GM18520 (cell line): ENCODE data around the gene AUTS2.

Experiments
- ATAC-seq: cut with Tn5 transposase; IDR thresholded peaks from one replicate; pipeline ENCODE4 v1.9.1; 2021; ENCODE audit not compliant: unreplicated experiment

The AUTS2 gene

DNA sequence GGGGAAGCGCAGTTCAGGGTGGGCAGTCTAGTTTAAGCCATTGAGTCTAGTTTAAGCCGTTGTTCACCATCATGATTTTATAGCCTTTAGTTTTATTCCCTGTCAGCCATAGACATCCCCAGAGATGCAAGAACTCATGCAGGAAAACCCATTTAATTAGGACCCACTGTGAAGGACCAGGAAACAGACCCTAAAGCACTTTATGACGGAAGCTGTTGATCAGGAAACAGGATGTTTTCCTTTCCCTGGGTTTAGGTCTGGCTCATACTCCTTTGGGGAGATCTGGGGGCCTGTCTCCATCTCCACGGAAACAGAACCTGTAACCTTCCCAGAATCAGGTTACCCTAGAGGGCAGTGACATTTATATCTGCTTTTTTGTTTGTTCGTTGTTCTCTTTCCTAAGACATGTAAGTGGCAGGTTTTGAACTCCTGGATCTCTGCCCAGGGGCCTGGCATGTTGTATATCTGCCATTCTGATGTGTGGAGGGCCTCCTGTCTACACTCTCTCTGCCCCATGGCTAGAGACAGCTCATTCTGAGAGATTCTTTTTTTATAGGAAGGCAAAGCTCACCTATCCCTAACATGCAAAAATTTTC lies 876.5 kb downstream of the AUTS2 start:
- ATAC-seq, result no peak

DNA sequence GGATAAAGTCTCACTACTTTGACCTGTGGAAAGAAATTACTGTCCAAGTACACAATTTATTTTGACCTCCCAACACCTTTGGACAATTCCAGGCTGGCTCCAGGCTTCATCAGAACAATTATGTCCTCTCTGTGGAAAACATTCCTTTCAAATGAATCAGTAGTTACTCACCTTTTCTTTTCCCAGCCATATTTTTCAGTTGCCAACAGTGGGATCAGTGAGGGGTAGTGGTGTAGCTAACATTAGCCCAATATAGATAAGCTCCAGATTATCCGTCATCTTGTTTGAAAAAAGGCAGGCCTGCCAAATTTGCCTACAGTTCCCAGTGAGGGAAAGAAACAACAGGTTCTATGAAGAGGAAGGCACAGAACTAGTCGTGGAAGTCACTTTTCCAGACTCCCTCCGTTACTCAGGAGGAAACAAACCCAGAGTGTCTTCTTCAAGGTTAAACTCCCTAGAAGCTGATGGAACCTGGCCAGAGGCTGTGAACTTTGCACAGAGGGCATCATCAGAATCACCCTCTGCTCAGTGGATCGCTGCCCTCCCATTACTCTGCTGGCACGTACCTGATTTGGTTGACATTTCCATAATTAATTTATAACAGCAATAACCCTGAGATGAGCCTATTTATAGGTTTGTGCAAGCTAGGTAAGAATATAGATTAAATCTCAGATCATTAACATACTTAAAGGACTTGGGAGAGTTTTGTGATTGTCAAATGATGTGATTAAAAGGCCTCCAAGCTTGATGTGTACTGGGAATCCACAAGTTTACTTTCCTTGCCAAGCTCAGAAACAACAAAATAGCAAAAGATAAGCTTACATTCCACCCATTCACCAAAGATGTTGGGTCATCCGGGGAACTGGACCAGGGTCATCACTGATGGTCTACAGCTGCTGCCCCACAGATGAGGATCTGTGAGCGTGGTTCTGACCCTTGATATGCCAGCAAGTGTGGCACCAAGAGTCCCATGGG lies 879.0 kb downstream of the AUTS2 start:
- no peak for ATAC-seq

GRCh38 chr7:70479153-70480021 lies 881.1 kb downstream of the AUTS2 start:
- no peak for ATAC-seq

GRCh38 chr7:70480927-70481569 lies 882.8 kb downstream of the AUTS2 start:
- no peak for ATAC-seq

GRCh38 chr7:70481570-70482123 lies 883.4 kb downstream of the AUTS2 start:
- ATAC-seq, result no peak

DNA sequence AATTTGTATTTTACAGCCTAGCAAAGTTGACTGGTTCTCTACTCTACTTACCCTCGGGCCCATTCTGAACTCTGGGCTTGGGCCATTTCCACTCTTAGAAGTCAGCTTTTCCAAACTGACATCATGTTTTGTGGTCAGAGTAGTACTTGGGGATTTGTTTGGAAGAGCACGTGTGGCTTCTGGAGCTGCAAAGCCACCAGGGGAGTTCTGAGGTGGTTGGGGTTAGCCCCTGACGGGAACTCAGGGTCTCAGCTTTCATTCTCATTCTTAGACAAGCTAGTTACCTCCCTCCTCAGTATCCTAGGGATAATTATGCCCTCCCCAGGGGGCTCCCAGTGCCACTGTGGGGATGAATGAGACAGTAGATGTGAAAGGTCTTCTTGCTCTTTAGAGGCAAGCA lies 886.0 kb downstream of the AUTS2 start:
- ATAC-seq, result no peak

GRCh38 chr7:70486977-70487376 lies 888.7 kb downstream of the AUTS2 start:
- ATAC-seq, result no peak

- ATAC-seq, result no peak
Observed at GRCh38 chr7:70487428-70487827, 889.2 kb downstream of the AUTS2 start.

GRCh38 chr7:70487886-70488285 lies 889.6 kb downstream of the AUTS2 start:
- ATAC-seq, result no peak

DNA sequence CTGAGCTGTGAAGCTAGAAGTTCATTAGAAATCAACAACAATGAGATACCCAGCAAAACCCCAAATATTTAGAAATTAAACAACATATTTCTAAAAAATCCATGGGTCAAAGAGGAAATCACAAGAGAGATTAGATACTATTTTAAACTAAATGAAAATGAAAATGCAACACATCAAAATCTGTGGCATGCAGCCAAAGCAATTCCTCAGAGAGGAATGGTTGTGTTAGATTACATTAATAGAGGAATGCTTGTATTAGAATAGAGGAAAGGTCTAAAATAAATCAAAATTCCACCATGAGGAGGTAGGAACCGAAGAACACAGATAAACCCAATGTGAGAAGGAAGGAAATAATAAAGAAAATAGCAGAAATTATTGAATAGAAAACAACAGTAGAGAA lies 891.5 kb downstream of the AUTS2 start:
- no peak for ATAC-seq

DNA sequence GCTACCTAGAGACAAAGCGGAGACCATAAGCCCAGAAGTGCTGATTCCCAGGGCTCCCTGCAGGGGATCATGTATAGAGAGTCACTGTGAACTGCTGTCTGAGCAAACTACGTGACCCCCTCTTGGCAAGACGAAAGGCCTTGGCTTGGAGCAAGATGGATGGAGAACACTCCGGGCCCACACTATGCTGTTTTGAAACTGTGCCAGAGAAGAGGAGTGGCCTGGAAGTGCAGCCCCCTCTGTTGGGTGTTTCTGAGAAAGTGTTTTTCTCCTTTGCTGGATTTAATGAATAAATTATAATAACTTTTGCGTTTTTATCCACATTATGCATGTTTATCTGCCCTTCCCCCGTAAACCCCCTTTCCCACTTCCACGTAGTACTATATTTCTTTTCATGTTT lies 894.4 kb downstream of the AUTS2 start:
- ATAC-seq, result no peak

GRCh38 chr7:70494225-70495032 lies 896.2 kb downstream of the AUTS2 start:
- ATAC-seq, result no peak

GRCh38 chr7:70495033-70495376 lies 896.7 kb downstream of the AUTS2 start:
- no peak for ATAC-seq

DNA sequence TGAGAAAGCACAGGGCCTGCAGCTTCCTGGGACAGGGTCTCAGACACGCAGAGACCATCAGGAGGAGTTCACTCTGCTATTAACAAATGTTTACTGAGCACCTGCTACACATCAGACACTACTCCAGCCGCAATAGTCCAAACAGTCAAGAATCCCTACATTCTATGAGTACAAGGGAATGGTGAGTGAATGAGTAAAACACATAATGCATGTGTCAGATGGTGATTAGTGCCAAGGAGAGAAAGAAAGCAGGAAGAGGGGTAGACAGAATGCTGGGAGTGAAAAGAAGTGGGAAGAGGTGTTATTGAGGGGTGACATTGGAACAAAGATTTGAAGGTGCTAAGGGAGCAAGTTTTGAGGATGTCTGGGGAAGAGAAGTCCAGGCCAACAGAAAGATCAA lies 899.5 kb downstream of the AUTS2 start:
- ATAC-seq, result no peak

DNA sequence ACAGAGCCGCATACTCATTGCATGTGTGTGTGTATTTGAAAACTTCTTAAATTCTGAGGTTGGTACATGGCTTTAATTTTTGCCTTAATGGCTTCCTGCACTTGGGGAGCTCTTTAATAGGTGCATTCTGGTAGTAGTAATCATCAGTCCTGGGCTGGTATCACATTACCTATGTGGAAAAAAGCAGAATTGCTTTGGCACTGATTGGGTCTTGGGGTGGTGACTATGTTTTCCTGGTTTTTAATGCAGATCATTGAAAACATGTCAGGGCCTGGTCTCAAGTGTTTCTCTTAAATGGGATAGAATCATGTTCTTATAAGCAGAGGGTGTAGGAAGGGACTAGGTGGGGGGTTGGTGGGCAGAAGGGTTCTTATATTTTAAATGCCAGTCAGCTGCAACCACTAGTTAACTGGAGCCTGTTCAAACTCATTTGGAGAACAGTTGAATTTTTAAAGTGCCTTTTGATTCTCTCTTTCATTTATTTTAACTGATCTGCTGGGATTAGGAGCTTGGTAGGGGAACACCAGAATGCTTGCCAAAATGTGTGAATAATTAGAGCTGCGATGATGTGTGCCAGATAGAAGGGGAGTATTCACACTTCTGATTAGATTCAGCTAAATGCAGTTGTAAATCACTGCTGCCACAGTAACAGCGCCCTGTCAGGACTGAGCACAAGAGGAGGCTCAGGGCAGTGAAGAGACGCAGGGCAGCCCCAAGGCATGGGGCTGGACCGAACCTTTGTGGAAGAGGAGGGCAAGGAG lies 900.1 kb downstream of the AUTS2 start:
- ATAC-seq, result no peak

DNA sequence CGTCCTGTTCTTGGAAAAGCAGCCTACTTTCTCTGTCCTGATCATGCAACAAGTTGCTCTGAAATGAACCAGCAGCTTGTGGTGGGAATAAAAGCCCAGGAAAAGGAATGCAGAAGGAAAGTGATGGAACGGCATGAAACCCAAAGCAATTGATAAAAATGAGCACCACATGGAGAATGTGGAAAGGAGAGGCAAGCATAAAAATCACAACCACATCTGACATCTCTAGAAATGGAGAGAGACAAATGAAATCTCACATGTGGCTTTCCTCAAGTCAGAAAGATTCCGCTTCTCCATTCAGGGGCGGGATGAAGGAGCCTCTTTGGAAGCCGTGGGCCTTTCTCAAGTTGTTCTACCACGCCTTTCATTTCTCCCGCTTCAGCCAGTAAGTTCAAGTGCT lies 902.0 kb downstream of the AUTS2 start:
- ATAC-seq, result no peak

DNA sequence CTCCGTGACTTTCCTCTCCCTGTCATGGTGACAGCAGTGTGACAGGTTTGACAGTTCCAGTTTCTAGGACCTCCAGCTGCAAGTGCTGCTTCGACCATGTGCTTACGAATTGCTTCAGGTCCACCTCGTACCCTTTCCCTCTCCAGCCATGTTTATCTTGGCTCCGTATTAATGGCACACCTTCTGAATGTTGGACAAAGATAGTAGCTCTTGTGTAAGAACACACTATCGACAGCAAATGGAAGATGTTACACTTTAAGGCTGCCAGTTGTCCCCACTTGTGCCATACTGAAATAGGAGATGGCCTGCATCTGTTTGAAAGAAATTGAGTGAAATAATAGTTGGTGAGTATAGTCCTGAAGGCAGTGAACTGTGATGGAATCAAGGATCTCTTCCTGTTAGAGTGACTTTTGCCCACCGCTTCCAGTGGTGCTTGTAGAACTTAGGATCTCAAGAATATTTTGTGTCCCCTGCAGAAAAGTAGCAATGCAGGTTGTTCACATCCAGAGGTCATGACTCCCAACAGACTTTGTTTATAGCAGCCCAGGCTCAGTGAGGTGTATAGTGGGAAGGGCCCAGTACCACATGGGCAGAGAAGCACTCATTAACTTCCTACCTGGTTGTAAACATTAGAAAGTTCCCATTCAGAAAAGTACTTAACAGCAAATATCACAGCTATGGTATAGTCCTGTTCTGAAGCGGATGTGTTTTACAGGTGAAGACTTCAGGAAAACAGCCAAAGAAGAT lies 904.0 kb downstream of the AUTS2 start:
- ATAC-seq, result no peak

GRCh38 chr7:70504254-70504653 lies 906.0 kb downstream of the AUTS2 start:
- no peak for ATAC-seq

- no peak for ATAC-seq
Observed at GRCh38 chr7:70505468-70505867, 907.2 kb downstream of the AUTS2 start.
